Right lung (tissue), 5 donors: ENCODE measurements around the gene NOCT. TPM values are rescaled to one million over a fixed set of nuclear protein-coding genes. Genes with fewer than 3 reads are reported as not detected.
A peak's percentile ranks its signal among the peaks of the same experiment; 100 is the strongest.
"Not testable (repeated sequence)": the region's sequence is repeated elsewhere in the genome, so short reads cannot be mapped to it uniquely, and the experiment has no call there.

Experiments used
- DNase-seq, 2 donors: peaks; one replicate each; pipeline ENCODE4 v3.0.0-alpha.2; 2013
- polyA plus RNA-seq, 5 donors: library from polyadenylated mRNA; unstranded; fragments of 120-200 nt; gene quantifications; one replicate each; pipeline versions ENCODE4 v1.2.1 to v1.2.3, GENCODE V29; 2013; ENCODE audit warnings: inconsistent platforms in 1 of 5, low replicate concordance in 1 of 5; ENCODE audit not compliant: insufficient read length in 5 of 5, insufficient read depth in 1 of 5

The NOCT gene
- polyA plus RNA-seq, 5 donors, result 2.8 to 4.4 (median 3.7) TPM

DNA sequence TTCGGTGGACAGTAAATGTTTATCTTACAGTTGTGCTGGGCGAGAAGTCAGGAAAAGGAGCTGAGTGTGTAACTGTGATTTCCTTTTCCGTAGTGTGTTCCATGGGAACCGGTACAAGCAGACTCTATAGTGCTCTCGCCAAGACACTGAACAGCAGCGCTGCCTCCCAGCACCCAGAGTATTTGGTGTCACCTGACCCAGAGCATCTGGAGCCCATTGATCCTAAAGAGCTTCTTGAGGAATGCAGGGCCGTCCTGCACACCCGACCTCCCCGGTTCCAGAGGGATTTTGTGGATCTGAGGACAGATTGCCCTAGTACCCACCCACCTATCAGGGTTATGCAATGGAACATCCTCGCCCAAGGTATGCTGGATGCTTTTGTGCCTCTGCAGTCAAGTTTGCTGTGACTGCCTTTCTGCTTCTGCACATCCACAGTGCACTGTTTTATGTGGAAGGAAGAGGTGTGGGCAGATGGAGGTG lies 27.4 kb downstream of the NOCT start:
- peak; percentile 26 to 39 for DNase-seq

- DNase-seq, result peak; percentile 47 to 56
Measured at GRCh38 chr4:139044291-139044690, 28.7 kb downstream of the NOCT start.

- no peak for DNase-seq
Measured at GRCh38 chr4:139048026-139048425, 32.4 kb downstream of the NOCT start.

- no peak for DNase-seq
Measured at GRCh38 chr4:139050446-139050845, 34.9 kb downstream of the NOCT start.

GRCh38 chr4:139053909-139054308 lies 38.3 kb downstream of the NOCT start:
- DNase-seq, result no peak

DNA sequence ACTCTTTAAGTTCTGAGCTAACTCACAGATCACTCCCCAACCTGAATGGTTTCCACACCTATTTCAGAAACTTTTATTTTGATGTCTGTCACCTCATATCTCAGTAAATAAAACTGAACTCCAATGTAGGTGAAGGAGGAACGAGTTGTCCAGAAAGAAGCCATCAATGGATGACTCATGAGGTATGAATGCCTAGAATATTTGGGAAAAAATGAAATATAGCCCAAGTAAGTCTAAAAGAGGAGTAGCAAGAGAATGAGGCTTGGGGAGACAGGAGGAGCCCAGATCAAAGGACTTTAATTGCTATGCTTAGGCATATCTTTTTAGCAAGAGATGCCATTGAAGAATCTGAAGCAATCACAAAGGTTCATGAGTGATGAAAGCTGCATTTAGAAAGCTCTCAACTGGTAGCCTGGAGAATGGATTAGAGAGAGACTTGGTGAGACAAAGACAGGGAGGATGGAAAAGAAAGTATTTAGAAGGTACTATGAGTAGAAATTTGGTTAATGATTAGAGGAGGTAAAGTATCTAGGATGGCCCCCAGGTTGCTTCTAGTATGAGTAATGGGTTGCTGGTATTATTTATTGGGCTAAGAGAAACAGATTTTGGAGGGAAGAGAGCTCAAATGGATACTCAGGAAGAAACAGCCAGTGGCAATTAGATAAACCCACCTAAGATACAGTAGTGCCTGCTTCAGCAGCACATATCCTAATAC lies 39.4 kb downstream of the NOCT start:
- no peak for DNase-seq

DNA sequence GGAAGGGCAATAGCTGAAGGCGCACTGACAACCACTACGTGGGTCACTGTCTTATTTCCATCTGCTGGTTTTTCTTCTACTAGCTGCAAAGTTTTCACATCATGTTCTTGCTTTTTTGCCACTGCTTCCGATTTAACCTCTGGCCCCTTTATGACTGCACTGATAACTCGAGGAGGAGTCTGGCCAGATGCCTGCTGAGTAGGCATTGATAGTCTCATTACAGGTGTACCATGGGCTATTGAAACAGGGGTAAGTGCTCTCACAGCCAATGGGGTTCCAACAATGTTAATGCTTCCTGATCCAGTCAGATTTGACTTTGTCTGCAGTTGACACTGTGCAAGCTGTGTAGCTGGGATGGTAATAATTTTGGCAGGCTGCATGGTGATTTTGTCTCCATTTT lies 43.4 kb downstream of the NOCT start:
- not testable (repeated sequence) for DNase-seq

DNA sequence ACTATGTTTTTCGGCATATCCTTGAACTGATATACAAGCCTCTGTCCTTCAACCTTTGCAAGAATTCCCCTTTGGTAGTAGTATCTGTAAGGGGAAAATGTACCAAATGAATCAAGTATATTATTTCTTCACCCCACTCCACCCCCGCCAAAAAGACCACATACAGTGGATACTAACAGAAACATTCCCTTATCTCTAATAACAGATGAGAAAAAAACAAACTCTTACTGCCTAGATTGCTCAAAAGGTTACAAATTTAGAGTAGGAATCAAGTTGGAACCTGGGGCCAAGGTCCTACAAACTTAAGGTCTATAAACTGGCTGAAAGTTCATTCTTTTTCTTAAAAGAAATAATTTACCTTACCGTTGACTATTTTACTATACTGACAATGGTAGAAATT lies 45.0 kb downstream of the NOCT start:
- DNase-seq, result no peak

GRCh38 chr4:139076016-139076744 lies 60.6 kb downstream of the NOCT start:
- no peak for DNase-seq

DNA sequence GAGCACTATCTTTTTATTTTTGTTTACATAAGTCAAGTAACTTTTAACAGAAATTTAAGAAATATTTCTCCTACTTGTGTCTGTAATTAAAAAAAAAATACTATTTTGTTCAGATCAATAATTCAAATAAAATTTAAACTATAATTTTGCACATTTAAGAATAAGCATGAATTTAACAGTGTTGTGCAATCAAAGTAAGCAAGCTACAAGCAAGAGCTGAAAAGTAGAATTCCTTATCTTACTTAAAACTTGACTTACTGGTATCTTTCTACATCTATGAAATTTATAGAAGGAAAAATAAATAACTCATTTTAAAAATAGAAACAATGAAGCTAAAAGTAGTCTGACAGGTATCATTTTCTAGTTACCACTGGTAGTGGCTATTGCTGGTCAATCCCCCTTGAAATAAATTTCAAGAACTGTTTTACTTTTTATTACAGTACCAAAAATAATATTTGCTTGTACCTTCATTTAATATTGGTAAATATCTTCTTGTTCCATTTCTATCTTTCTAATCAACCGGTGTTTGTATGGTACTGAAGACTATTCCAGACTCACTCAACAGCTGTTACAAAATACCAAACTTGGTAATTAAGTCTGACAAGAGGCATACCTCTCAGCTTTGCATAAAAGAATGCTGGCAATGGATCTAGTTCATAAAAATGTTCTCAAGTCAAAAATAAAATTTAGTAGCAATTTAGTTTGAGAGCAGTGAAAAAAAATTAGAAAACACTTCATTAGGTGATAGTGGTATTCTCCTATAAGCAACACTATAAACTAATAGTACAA lies 62.2 kb downstream of the NOCT start:
- DNase-seq, result no peak

GRCh38 chr4:139078926-139079325 lies 63.3 kb downstream of the NOCT start:
- no peak for DNase-seq

GRCh38 chr4:139082750-139083606 lies 67.4 kb downstream of the NOCT start:
- peak; percentile 96 to 98 for DNase-seq

DNA sequence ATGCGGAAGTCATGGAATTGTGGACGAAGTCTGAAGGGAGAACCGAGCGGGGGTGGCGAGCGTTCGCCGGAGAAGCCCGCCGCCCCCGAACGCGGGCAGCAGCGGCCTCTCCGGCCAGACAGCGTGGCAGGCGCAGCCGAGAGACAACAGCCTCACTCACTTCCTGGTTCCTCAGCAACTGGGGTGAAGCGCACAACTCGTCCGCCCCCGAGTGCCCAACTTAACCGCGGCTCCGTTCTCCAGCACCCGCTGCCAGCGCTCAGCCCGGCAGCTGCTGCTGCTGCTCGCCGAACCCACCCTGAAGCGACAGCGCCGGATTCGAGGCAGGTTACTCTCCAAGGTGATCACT lies 68.0 kb downstream of the NOCT start:
- peak in 1 of 2 donors; percentile 60 for DNase-seq

DNA sequence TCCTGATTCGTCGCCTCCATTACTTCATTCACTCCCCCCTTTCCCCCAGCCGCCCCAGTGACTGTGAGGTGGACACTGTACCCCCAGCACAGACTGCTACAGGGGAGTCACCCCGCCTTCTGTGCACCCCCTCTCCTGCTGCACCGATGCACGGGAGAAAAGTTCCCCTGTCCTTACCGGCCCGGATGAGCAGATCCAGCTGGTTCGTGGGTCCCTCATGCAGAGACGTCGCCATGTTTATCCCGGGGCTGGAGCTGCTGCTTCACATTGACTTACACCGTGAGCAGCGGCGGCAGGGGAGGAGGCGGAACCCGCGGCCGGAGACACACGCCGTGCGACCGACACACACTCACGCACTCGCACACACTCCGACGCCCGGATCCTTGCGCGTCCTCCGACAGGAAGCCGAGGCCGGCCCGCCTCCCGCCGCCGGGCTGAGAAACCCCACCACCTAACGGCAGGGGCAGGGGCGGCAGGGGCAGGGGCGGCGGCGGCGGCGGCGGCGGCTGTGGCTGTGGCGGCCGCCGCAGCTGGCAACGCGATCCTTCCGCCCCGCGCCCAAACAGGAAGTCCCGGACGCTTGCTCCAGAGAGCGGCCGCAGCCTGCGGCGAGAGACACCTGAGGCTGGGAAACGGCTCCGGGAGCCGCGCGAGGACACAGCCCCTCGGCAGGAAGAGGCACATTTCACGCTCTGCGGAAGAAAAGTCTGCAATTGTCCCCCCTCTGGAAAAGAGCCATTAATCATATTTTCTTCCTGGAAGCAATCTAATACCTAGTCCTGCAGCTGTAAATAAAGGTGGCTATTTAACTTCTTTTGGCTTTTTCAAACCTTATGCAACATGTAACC lies 68.6 kb downstream of the NOCT start:
- peak; percentile 85 to 87 for DNase-seq

DNA sequence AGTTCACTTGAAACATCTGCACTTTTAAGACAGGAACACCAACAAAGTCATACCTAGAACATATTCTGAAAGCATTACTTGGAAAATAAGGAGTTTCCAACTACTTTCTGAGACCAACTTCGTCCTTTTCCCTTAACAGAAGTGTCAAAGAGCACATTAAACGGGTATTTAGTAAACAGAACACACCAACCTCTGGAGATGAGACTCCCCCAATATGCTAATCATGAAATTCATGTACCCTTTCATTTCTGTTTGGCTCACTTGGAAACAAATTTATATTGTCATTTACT lies 69.2 kb downstream of the NOCT start:
- no peak for DNase-seq

DNA sequence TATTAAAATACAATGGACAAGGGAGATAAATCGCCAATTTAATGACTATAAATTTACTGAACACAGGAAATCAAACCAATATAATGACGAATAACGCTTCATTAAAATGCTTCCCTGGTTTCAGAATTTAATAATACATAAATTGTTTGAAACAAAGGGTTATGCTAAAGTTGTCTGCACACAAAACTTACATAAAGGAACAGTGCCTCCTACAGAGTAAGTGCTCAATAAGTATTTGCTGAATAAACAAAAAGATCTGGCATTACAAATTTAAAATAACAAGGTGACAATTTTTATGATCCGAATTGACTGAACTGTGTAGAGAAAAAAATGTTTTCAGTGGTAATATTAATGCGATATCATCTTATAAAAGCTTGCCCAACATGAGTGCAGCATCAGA lies 69.6 kb downstream of the NOCT start:
- no peak for DNase-seq

DNA sequence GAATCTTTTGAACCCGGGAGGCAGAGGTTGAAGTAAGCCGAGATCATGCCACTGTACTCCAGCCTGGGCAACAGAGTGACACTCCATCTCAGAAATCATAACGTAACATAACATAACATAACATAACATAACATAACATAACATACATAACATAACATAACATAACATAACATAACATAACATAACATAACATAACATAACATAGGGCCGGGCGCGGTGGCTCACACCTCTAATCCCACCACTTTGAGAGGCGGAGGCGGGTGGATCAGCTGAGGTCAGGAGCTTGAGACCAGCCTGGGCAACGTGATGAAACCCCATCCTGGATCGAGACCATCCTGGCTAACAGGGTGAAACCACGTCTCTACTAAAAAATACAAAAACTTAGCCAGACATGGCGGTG lies 76.7 kb downstream of the NOCT start:
- DNase-seq, result no peak
